NCI-H82 treated with DMSO at 0.1 percent for 48 hours (cell line): ENCODE data around the gene ZDHHC9.

ENCODE experiments used
- DNase-seq: peaks from one replicate; lab custom pipeline; 2025; ENCODE audit not compliant: unreplicated experiment; lab: John Stamatoyannopoulos, UW

ZDHHC9 gene

GRCh38 chrX:129823115-129823514, 20.6 kb downstream of the ZDHHC9 start:
- DNase-seq, result no peak

GRCh38 chrX:129818123-129818522, 25.6 kb downstream of the ZDHHC9 start:
- DNase-seq, result no peak

GRCh38 chrX:129813662-129814368, 29.9 kb downstream of the ZDHHC9 start:
- DNase-seq, result no peak

GRCh38 chrX:129808829-129809796, 34.6 kb downstream of the ZDHHC9 start:
- no peak for DNase-seq

- no peak for DNase-seq
These were observed 35.4 kb downstream of the ZDHHC9 start for GRCh38 chrX:129808158-129808828.

- no peak for DNase-seq
These were observed 38.9 kb downstream of the ZDHHC9 start for GRCh38 chrX:129804806-129805205.

GRCh38 chrX:129802863-129803262, 40.8 kb downstream of the ZDHHC9 start:
- DNase-seq, result no peak

GRCh38 chrX:129800186-129800585, 43.5 kb downstream of the ZDHHC9 start:
- DNase-seq, result no peak

GRCh38 chrX:129798888-129799287, 44.8 kb downstream of the ZDHHC9 start:
- no peak for DNase-seq

GRCh38 chrX:129798456-129798855, 45.2 kb downstream of the ZDHHC9 start:
- DNase-seq, result no peak

GRCh38 chrX:129797251-129797906, 46.3 kb downstream of the ZDHHC9 start:
- DNase-seq, result no peak

- no peak for DNase-seq
These were observed 48.1 kb downstream of the ZDHHC9 start for GRCh38 chrX:129795584-129795983.

- DNase-seq, result no peak
These were observed 50.0 kb downstream of the ZDHHC9 start for GRCh38 chrX:129793604-129794191.

GRCh38 chrX:129792586-129793291, 50.9 kb downstream of the ZDHHC9 start:
- no peak for DNase-seq

- no peak for DNase-seq
These were observed 51.6 kb downstream of the ZDHHC9 start for GRCh38 chrX:129791961-129792570.

- no peak for DNase-seq
These were observed 52.4 kb downstream of the ZDHHC9 start for GRCh38 chrX:129791336-129791735.

GRCh38 chrX:129790808-129791207, 52.9 kb downstream of the ZDHHC9 start:
- DNase-seq, result no peak

GRCh38 chrX:129790146-129790545, 53.5 kb downstream of the ZDHHC9 start:
- DNase-seq, result no peak

GRCh38 chrX:129788527-129788926, 55.2 kb downstream of the ZDHHC9 start:
- DNase-seq, result no peak
